ENCODE results near the gene ADGRL1. TPM values are rescaled to one million over a fixed set of nuclear protein-coding genes. Genes with fewer than 3 reads are reported as not detected.
"Not testable (repeated sequence)": the region's sequence is repeated elsewhere in the genome, so short reads cannot be mapped to it uniquely, and the experiment has no call there.

Gene ADGRL1
- total RNA-seq, 1 donor from 2014 or later: 55.3 TPM

DNA sequence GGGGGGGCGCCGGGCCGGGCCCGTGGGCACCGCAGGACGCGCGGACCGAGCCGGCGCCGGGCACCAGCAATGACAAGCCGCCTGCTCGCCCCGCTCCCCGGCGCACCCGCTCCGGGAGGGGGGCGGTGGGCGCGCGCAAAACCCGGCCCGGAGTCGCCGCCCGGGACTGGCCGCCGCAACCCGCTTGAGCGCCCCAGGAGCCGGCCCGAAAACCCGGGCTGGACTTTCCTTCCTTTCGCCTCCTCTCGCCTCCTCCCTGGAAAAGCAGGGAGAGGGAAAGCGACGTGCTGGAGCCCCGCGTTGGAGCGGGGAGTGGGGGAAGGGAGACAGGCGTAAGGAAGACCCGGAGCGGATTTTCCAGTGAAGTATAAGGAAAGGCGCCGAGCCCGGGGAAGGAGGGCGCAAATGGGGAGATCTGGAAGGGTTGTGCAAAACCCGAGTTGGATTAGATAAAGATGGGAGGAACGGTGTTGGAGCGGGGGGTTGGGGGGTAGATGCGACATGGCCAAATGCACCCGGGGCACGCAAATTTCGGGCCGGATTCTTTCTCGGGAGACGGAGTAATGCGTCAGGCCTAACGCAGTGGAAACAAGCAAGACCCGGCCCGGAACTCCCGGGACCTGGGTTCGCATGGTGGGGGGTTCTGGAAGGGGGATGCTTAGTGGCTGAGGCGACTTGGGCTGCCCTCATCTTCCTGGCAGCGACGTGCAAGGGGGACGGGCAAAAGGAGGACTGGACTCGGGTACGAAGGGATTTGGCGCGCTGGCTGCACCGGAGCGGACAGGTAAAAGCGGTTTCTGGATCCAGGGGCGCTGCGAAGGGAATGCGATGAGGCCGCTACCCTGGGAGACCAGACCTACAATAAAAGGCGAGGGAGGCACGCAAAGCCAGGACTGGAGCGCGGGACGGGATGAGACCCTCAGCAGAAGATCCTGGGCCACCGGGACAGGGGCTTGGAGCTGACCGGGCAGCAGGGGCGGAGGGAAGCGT is 1.1 kb upstream of the ADGRL1 start:
- peaks cover 19% of the 10 kb centered on the region for H3K27me3 Mint-ChIP-seq
- DNase-seq (ENCODE audit: low spot score, unreplicated experiment): peak; percentile 90
- not testable (repeated sequence) for H3K9me3 Mint-ChIP-seq (ENCODE audit: low read depth); H3K36me3 Mint-ChIP-seq (ENCODE audit: insufficient read depth)
- H3K4me1 Mint-ChIP-seq (ENCODE audit: low read depth): peaks cover 11% of the 10 kb centered on the region
- peak overlapping the region; percentile 98 for H3K27ac Mint-ChIP-seq
- peak overlapping the region; percentile 89 for H3K4me3 Mint-ChIP-seq (ENCODE audit: low read depth)

DNA sequence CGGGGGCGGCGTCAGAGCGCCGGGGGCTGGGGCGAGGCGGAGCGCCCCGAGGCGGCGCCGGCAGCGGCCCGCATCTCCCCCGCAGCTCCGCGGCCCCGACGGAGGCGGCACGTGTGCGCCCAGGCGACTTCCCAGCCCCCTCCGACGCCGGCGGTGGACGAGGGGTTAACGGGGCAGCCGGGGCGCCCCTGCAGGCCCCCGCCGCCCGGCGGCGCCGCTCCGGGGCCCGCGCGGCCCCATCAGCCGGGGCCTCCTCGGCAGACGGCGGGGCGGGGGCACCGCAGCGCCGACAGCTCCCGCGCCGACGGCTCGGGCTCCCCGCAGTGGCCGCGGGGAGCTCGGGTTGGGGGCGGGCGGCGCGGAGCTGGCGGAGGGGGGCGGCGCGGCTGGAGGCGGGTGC is 339 bp upstream of the ADGRL1 start:
- not testable (repeated sequence) for H3K9me3 Mint-ChIP-seq (ENCODE audit: low read depth); DNase-seq (ENCODE audit: low spot score, unreplicated experiment); H3K4me3 Mint-ChIP-seq (ENCODE audit: low read depth); H3K27ac Mint-ChIP-seq; H3K36me3 Mint-ChIP-seq (ENCODE audit: insufficient read depth)
- Mint-ChIP-seq H3K4me1 (ENCODE audit: low read depth) (peaks cover 11% of the 10 kb centered on the region), H3K27me3 (peaks cover 19% of the 10 kb centered on the region)

DNA sequence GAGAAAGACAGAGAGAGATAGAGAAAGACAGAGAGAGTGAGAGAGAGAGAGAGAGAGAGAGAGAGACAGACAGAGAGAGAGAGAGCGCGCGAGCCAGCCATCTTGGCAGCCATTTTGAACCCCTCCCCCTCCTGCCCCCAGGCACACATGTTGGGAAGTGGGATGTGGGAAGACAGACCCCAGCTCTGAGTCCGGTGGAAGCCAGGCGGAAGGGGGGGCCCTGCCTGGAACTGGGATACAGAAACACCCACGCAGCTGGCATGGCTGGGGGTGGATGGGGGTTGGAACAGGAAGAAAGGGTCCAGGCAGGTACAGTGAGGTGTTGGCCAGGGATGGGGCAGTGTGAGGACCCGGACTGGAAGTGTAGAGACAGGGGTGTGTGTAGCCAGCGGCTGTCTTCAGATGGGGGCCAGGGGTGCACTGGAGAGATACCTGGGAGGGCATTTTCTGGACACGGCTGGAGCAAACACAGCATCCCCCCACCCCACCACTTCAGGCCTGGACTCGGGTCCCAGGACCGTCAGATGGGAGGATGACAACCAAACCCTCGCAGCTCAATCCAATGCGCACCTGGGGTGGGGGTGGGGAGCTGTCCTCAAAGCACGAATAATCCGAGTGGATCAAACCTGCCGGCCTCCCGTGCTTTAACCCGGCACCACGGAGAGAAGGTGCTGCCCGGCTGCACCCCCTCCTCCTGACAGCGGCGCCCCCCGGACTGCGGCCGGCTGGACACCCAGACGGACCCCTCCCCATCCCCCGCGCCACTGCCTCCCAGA is 1.1 kb downstream of the ADGRL1 start:
- not testable (repeated sequence) for H3K9me3 Mint-ChIP-seq (ENCODE audit: low read depth); H3K36me3 Mint-ChIP-seq (ENCODE audit: insufficient read depth); DNase-seq (ENCODE audit: low spot score, unreplicated experiment)
- peak overlapping the region; percentile 78 for H3K27ac Mint-ChIP-seq
- peak overlapping the region; percentile 84 for H3K4me3 Mint-ChIP-seq (ENCODE audit: low read depth)
- peaks cover 11% of the 10 kb centered on the region for H3K4me1 Mint-ChIP-seq (ENCODE audit: low read depth)
- peaks cover 15% of the 10 kb centered on the region for H3K27me3 Mint-ChIP-seq

DNA sequence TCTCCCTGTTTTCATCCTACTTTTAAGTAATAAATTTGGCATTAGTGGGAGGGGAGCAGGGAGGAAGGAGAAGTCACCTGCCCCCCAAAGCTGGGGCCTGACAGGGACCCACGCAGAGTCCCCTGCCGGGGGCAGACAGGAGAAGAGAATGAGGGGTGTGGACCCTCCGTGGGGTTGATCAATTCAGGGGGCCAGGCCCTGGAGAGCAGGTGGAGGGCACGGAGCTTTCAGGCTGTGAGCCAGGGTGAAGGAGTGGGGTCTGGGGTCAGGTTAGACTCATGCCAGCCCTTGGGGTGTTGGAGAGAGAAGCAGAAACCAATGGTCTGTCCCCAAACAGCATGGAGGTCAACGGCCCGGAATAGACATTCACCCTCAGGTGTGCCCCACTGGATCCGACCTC is 1.8 kb downstream of the ADGRL1 start:
- not testable (repeated sequence) for H3K36me3 Mint-ChIP-seq (ENCODE audit: insufficient read depth); H3K9me3 Mint-ChIP-seq (ENCODE audit: low read depth); DNase-seq (ENCODE audit: low spot score, unreplicated experiment)
- Mint-ChIP-seq H3K4me3 (ENCODE audit: low read depth) (peak overlapping the region; percentile 84), H3K27ac (peak overlapping the region; percentile 78), H3K27me3 (peaks cover 12% of the 10 kb centered on the region), H3K4me1 (ENCODE audit: low read depth) (peaks cover 11% of the 10 kb centered on the region)

DNA sequence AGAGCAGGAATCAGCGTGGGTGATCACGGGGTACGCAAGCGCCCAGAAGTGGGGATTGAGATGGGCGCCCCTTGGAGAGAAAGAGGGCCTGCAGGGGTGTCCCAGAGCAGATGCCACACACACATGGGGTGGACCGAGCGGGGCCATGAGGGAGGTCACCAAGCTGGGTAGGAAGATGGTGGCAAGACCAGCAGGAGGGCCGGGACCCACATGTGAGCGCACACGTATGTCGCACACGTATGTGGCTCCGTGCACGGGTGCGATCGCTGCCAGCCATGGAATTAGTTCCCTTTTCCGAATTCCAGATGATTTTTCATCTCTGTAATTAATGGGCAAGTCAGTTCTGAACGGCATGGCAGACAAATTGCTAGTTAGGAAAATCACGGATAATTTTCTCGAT is 2.2 kb downstream of the ADGRL1 start:
- DNase-seq (ENCODE audit: low spot score, unreplicated experiment); H3K9me3 Mint-ChIP-seq (ENCODE audit: low read depth); H3K36me3 Mint-ChIP-seq (ENCODE audit: insufficient read depth): not testable (repeated sequence)
- Mint-ChIP-seq H3K27ac (peak overlapping the region; percentile 45), H3K27me3 (peaks cover 12% of the 10 kb centered on the region), H3K4me1 (ENCODE audit: low read depth) (peaks cover 11% of the 10 kb centered on the region), H3K4me3 (ENCODE audit: low read depth) (peak overlapping the region; percentile 84)

DNA sequence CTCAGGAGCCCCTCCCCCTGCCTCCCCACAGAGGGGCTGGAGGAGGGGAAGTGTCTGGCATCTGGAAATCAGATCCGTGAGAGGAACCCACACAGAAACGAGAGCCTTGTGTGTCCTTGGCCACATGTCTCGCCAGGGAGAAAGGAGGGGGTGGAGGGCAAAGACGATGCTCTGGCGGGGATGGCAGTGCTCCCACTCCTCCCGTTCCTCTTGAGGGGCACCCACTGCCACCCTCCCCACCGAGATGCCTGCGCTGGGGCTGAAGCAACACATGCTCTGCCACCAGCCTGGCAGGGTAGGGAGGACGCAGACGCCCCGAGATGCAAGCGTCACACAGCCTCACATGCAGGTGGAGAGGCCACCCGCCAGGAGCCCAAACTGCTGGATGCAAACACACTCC is 2.8 kb downstream of the ADGRL1 start:
- Mint-ChIP-seq H3K4me1 (ENCODE audit: low read depth) (peaks cover 11% of the 10 kb centered on the region), H3K4me3 (ENCODE audit: low read depth) (no peak overlapping the region)

DNA sequence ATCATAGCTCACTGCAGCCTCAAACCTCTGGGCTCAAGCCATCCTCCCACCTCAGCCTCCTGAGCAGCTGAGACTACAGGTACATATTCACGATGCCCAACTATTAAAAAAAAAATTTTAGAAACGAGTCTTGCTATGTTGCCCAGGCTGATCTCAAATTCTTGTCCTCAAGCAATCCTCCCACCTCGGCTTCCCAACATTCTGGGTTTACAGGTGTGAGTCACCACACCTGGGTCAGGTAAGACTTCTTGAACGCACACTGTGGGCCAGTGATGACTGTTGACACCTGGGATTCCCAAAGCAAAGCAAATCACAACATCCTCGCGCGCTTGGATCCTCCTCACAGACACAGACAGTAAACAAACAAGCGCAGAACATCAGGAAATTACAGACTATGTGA is 4.5 kb downstream of the ADGRL1 start:
- not testable (repeated sequence) for H3K36me3 Mint-ChIP-seq (ENCODE audit: insufficient read depth); H3K9me3 Mint-ChIP-seq (ENCODE audit: low read depth); H3K4me3 Mint-ChIP-seq (ENCODE audit: low read depth); H3K4me1 Mint-ChIP-seq (ENCODE audit: low read depth); DNase-seq (ENCODE audit: low spot score, unreplicated experiment); H3K27me3 Mint-ChIP-seq
- H3K27ac Mint-ChIP-seq: peak overlapping the region; percentile 25

More for the DNA sequence above, 2.8 kb downstream of the ADGRL1 start:
- Mint-ChIP-seq H3K9me3 (ENCODE audit: low read depth) (no peaks in the 10 kb centered on the region), H3K36me3 (ENCODE audit: insufficient read depth) (no peaks in the 10 kb centered on the region), H3K27ac (peak overlapping the region; percentile 49), H3K27me3 (peaks cover 8% of the 10 kb centered on the region)
- TF ChIP-seq, protein P1, sequence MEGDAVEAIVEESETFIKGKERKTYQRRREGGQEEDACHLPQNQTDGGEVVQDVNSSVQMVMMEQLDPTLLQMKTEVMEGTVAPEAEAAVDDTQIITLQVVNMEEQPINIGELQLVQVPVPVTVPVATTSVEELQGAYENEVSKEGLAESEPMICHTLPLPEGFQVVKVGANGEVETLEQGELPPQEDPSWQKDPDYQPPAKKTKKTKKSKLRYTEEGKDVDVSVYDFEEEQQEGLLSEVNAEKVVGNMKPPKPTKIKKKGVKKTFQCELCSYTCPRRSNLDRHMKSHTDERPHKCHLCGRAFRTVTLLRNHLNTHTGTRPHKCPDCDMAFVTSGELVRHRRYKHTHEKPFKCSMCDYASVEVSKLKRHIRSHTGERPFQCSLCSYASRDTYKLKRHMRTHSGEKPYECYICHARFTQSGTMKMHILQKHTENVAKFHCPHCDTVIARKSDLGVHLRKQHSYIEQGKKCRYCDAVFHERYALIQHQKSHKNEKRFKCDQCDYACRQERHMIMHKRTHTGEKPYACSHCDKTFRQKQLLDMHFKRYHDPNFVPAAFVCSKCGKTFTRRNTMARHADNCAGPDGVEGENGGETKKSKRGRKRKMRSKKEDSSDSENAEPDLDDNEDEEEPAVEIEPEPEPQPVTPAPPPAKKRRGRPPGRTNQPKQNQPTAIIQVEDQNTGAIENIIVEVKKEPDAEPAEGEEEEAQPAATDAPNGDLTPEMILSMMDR (IDR thresholded peaks at IDR 0.05; ENCODE audit: unreplicated experiment): no peak
- no peak for DNase-seq (ENCODE audit: low spot score, unreplicated experiment)

DNA sequence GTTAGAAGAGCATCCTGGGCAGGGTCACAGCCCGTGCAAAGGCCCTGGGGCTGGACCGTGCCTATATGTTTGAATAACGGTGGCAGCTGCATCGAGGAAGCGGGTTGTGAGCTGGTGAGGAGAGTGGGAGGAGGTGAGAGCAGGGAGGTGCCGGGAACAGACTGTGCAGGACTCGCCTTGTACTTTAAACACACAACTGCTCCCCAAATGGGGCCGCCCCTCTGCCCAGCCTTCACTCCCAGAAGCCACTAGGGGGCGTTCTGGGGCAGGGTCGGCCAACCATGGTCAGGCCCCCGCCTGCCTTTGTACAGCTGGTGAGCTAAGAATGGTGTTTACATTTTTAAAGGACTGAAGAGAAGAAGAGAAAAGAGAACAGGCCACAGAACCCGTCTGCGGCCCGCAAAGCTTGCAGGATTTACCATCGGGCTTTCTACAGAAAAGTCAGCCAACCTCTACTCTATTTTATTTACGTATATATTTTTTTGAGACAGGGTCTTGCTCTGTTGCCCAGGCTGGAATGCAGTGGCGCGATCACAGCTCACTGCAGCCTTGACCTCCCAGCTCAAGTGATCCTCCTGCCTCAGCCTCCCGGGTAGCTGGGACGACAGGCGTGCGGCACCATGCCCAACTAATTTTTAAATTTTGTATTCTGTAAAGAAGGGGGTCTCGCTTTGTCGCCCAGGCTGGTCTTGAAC is 5.7 kb downstream of the ADGRL1 start:
- H3K27ac Mint-ChIP-seq; H3K27me3 Mint-ChIP-seq; H3K4me1 Mint-ChIP-seq (ENCODE audit: low read depth); H3K4me3 Mint-ChIP-seq (ENCODE audit: low read depth); H3K36me3 Mint-ChIP-seq (ENCODE audit: insufficient read depth); H3K9me3 Mint-ChIP-seq (ENCODE audit: low read depth): not testable (repeated sequence)
- DNase-seq (ENCODE audit: low spot score, unreplicated experiment): peak; percentile 30
- TF ChIP-seq, protein P1 (IDR thresholded peaks at IDR 0.05; ENCODE audit: unreplicated experiment): peak; percentile 69

Measured in progenitor cell of endocrine pancreas (in vitro differentiated cells).